AG04449 (cell line): ENCODE results near the gene KRT85.

Experiments used
- CTCF ChIA-PET: fragments of 350-600 bp; formaldehyde crosslinking; extraction: SDS; loops from one replicate; lab custom pipeline; 2021; ENCODE audit warnings: antibody characterized with exemption; lab: Yijun Ruan, JAX
- POLR2A ChIA-PET: fragments of 400-600, 350-600 bp; formaldehyde crosslinking; extraction: SDS; loops from one replicate; lab custom pipeline; 2020; ENCODE audit warnings: antibody characterized with exemption, inconsistent platforms; lab: Yijun Ruan, JAX
- DNase-seq: peaks from one replicate; pipeline ENCODE4 v3.0.0-alpha.2; 2010; ENCODE audit warnings: low read depth, low spot score
- H3K4me3 ChIP-seq: 2 replicates; pipeline ENCODE4 v1.5.1; 2011; ENCODE audit warnings: low read depth, mild to moderate bottlenecking, control low read depth, low read length
- TF ChIP-seq, protein P1 (sequence below): IDR thresholded peaks from one replicate; pipeline ENCODE4 v1.5.1; 2011; ENCODE audit warnings: mild to moderate bottlenecking, moderate library complexity, low read length, control low read depth, inconsistent platforms; ENCODE audit not compliant: insufficient read depth; ENCODE audit errors: missing control alignments

Gene KRT85

DNA sequence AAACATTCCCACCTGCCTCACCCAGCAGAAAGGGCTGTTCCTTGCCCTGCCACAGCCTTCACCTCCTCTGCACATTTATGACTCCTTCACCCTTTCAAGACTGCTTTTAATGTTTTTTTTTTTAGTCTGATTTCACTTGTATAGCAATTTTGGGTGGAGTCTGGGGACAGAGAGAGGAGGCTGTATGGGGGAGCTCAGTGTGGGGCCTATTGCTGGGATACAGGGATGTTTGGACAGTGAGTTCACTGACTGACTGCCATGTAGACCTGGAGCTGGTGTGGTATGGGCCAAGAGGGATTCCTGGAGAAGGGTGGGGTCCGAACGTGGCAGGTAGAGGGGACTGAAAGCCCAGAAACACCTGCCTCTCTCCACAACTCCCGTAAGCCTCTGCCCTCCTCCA, 1.9 kb upstream of the KRT85 start:
- no peak overlapping the region for H3K4me3 ChIP-seq
- POLR2A ChIA-PET, result no interaction called here
- no peak for DNase-seq
- CTCF ChIA-PET, result interaction anchor here (1.1 to 17.9 kb wide), 12 partner anchors 9 to 611 kb away, joined by 3 to 488 read pairs (median 14); partner anchors contain the start of gene KRT84
- TF ChIP-seq, protein P1, sequence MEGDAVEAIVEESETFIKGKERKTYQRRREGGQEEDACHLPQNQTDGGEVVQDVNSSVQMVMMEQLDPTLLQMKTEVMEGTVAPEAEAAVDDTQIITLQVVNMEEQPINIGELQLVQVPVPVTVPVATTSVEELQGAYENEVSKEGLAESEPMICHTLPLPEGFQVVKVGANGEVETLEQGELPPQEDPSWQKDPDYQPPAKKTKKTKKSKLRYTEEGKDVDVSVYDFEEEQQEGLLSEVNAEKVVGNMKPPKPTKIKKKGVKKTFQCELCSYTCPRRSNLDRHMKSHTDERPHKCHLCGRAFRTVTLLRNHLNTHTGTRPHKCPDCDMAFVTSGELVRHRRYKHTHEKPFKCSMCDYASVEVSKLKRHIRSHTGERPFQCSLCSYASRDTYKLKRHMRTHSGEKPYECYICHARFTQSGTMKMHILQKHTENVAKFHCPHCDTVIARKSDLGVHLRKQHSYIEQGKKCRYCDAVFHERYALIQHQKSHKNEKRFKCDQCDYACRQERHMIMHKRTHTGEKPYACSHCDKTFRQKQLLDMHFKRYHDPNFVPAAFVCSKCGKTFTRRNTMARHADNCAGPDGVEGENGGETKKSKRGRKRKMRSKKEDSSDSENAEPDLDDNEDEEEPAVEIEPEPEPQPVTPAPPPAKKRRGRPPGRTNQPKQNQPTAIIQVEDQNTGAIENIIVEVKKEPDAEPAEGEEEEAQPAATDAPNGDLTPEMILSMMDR, result no peak

DNA sequence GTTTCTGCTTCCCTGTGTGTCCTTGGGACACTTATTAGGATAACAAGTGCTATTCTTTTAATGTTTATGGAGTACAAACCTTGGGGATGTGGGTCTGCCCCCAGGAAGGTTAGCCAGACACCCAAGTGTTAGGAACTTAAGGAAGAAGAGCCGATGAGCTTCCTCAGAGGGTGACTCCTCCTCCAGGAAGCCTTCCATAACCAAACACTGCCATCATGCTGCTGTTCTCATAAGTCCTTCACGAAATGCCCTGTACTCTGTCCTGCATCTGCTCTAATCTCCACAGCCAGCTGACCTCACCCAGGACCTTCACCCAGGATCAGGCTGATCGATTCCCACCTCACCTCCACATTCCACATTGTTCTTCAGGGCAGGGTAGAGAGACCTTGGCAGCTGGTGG, 1.2 kb upstream of the KRT85 start:
- ChIA-PET POLR2A (interaction anchor here (0.5 kb wide), 1 partner anchor 133 kb away, joined by 3 read pairs; no protein-coding TSS in a partner anchor), CTCF (interaction anchor here (0.6 to 17.9 kb wide), 12 partner anchors 8 to 612 kb away, joined by 3 to 488 read pairs (median 14); partner anchors contain the start of gene KRT84)
- TF ChIP-seq, protein P1, result no peak
- DNase-seq, result no peak
- no peak overlapping the region for H3K4me3 ChIP-seq

DNA sequence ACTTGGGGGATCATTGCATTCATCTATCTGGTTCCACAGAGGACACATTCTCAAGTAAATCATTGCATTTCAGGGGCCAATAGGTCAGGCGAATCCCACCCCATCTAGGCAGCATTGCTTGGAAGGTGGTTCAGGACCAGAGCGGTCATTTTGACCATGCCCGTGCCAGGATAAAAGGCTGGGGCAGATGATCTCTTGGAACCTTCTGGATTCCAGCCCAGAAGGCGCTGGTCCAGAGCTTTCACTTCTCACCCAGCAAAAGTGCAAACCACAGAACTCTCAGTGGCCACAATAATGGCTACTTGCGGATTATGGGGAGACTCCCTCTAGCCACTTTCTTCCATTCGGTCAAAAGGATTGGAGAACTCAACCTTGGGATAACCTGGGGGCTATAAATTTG, 595 bp upstream of the KRT85 start:
- H3K4me3 ChIP-seq, result no peak overlapping the region
- TF ChIP-seq, protein P1, result no peak
- DNase-seq, result no peak
- POLR2A ChIA-PET, result no interaction called here
- CTCF ChIA-PET, result interaction anchor here (0.6 to 17.9 kb wide), 8 partner anchors 8 to 512 kb away, joined by 3 to 488 read pairs (median 38); partner anchors contain the start of gene KRT84

DNA sequence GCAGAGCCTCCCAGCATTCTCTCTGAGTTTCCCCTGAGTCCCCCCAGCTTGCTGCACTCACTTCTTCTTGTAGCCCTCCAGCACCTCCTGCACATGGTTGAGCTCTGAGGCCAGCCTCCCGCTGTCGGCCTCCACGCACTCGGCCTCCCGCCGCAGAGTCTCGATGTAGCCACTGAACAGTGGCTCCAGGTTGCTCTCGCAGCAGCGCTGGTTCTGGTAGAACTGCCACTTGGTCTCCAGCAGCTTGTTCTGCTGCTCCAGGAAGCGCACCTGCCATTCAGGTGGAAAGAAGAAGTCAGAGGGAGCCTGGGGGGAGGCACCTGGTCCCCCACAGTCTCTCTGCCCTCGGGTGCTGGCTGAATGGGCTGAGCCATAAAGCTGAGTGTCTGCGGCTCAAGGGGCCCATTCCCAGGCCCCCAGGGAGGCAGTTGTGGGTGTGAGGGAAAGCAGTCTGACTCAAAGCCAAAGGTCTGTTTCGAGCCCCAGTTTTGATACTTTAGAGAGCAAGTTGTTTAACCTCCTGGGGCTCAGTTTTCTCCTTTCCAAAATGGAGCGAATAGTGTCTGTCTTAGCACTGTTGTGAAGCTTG, 2.3 kb downstream of the KRT85 start:
- H3K4me3 ChIP-seq, result no peak overlapping the region
- ChIA-PET CTCF (interaction anchor here (1.1 to 2.7 kb wide), 5 partner anchors 8 to 520 kb away, joined by 3 to 11 read pairs (median 3); no protein-coding TSS in a partner anchor), POLR2A (no interaction called here)
- TF ChIP-seq, protein P1, result no peak
- no peak for DNase-seq

DNA sequence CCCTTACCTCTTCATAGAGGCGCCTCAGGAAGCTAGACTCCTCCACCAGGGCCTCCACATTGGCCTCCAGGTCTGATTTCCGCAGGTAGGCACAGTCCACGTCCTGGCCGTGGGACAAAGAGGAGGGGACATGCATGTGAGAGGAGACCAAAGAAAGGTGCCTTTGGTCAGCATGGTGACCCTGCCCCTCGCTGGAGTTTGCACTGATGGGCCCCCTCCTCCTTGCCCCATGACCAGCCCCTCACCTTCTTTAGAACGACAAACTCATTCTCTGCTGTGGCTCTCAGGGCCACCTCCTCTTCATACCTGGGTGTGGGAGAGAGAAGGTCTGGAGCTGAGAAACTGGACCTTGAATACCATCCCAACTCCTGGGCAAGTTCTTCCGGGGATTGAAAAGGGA, 3.2 kb downstream of the KRT85 start:
- H3K4me3 ChIP-seq, result no peak overlapping the region
- POLR2A ChIA-PET, result no interaction called here
- no peak for DNase-seq
- CTCF ChIA-PET, result interaction anchor here (1.1 to 2.7 kb wide), 3 partner anchors 9 to 521 kb away, joined by 3 to 11 read pairs (median 3); no protein-coding TSS in a partner anchor
- TF ChIP-seq, protein P1, result no peak

DNA sequence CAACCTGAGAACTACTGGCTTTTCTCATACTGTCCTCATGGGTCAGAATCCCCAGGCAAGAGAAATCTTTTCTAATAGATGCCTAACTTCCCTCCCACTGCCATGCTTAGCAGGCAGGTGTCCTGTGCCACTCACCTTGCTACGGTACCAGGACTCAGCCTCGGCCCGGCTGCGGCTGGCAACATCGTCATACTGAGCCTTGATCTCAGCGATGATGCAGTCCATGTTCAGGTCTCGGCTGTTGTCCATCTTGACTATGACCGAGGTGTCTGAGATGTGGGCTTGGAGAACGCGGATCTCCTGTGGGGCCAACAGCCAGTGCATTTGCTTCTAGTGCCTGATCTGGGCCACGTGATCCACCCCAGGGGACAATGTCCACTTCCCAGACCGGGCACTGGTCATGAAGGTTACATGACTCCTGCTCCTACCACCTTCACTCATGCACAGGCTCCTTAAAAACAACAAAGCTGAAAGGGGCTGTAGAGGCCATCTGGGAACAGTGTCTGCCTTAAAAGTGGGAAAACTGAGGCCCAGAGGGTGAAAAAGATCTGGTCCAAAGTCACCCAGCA, 4.1 kb downstream of the KRT85 start:
- no peak for DNase-seq
- H3K4me3 ChIP-seq, result no peak overlapping the region
- TF ChIP-seq, protein P1, result no peak
- CTCF ChIA-PET, result interaction anchor here (1.4 to 2.7 kb wide), 2 partner anchors 10 to 522 kb away, joined by 3 to 11 read pairs; no protein-coding TSS in a partner anchor
- POLR2A ChIA-PET, result no interaction called here
